ENCODE results near the gene DOLPP1. TPM values are rescaled to one million over a fixed set of nuclear protein-coding genes. Genes with fewer than 3 reads are reported as not detected.

Gene DOLPP1
- total RNA-seq, 1 experiment from 2014 or later = 32.7 TPM

DNA sequence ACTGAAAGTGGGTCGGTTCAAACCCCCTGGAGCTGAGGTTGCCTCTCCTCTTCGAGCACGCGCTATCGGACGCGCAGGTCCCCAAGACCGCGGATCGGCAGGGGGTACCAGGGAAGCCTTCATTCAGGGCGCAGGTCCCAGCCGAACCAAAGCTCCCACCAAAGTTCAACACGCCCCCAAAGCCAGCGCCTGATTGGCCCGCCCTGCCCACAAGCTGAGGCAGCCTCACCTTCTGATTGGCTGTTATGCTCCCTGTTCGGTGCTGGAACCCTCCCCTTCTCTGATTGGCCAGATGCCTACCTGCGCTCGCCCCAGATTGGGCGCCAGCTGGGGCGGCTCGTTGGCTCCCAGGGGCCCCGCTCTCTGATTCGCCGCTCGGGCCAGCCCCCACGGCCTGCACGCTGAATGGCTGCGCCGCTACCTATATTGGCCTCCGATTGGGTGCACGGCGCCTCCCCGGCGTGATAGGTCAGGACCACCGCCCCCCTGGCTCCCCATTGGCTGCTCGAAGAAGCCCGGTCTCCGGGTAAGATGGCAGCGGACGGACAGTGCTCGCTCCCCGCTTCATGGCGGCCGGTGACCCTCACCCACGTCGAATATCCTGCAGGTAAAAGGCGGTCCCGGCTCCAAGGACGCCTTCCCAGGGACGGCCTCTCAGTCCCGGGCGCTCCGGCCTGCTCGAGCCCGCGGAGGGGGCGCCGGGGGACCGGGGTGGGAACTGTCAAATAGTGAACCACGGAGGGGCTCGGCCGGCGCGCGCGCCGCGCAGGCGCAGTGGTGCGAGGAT lies at the start of gene DOLPP1 (continued):
- TF ChIP-seq ATF6 (CRISPR knock-in tag; IDR thresholded peaks at IDR 0.05) (no peak), NFE2L1 (CRISPR knock-in tag; IDR thresholded peaks at IDR 0.05) (no peak), NR3C1 (CRISPR knock-in tag; conservative IDR thresholded peaks at IDR 0.05; ENCODE audit: low read depth) (no peak), GABPB1 (CRISPR knock-in tag; IDR thresholded peaks at IDR 0.05) (0 out of 2 replicates have a peak, but pooled peaks have one; percentile 9), FOXJ3 (CRISPR knock-in tag; IDR thresholded peaks at IDR 0.05; ENCODE audit: borderline replicate concordance) (no peak), RORB (CRISPR knock-in tag; IDR thresholded peaks at IDR 0.05) (no peak), ZNF416 (CRISPR knock-in tag; IDR thresholded peaks at IDR 0.05) (no peak), NR2C2 (CRISPR knock-in tag; IDR thresholded peaks at IDR 0.05) (no peak), ERG (CRISPR knock-in tag; IDR thresholded peaks at IDR 0.05) (no peak), ZNF671 (CRISPR knock-in tag; IDR thresholded peaks at IDR 0.05) (0 out of 2 replicates have a peak, but pooled peaks have one; percentile 48), MAX (CRISPR knock-in tag; IDR thresholded peaks at IDR 0.05) (peak; percentile 51; the same call in 1 of the 2 replicates), ZNF425 (CRISPR knock-in tag; conservative IDR thresholded peaks at IDR 0.05) (no peak), USF1 (CRISPR knock-in tag; IDR thresholded peaks at IDR 0.05) (0 out of 2 replicates have a peak, but pooled peaks have one; percentile 10), ZBTB21 (CRISPR knock-in tag; IDR thresholded peaks at IDR 0.05; ENCODE audit: borderline replicate concordance) (no peak), GRHL2 (CRISPR knock-in tag; IDR thresholded peaks at IDR 0.05; ENCODE audit: insufficient replicate concordance, severe bottlenecking) (no peak), FOXK1 (CRISPR knock-in tag; IDR thresholded peaks at IDR 0.05) (peak; percentile 42; the same call in 1 of the 2 replicates), ZNF281 (CRISPR knock-in tag; IDR thresholded peaks at IDR 0.05) (no peak), ZNF532 (CRISPR knock-in tag; IDR thresholded peaks at IDR 0.05; ENCODE audit: borderline replicate concordance) (no peak), ZNF232 (CRISPR knock-in tag; IDR thresholded peaks at IDR 0.05) (no peak)
- TF ChIP-seq, protein P1, sequence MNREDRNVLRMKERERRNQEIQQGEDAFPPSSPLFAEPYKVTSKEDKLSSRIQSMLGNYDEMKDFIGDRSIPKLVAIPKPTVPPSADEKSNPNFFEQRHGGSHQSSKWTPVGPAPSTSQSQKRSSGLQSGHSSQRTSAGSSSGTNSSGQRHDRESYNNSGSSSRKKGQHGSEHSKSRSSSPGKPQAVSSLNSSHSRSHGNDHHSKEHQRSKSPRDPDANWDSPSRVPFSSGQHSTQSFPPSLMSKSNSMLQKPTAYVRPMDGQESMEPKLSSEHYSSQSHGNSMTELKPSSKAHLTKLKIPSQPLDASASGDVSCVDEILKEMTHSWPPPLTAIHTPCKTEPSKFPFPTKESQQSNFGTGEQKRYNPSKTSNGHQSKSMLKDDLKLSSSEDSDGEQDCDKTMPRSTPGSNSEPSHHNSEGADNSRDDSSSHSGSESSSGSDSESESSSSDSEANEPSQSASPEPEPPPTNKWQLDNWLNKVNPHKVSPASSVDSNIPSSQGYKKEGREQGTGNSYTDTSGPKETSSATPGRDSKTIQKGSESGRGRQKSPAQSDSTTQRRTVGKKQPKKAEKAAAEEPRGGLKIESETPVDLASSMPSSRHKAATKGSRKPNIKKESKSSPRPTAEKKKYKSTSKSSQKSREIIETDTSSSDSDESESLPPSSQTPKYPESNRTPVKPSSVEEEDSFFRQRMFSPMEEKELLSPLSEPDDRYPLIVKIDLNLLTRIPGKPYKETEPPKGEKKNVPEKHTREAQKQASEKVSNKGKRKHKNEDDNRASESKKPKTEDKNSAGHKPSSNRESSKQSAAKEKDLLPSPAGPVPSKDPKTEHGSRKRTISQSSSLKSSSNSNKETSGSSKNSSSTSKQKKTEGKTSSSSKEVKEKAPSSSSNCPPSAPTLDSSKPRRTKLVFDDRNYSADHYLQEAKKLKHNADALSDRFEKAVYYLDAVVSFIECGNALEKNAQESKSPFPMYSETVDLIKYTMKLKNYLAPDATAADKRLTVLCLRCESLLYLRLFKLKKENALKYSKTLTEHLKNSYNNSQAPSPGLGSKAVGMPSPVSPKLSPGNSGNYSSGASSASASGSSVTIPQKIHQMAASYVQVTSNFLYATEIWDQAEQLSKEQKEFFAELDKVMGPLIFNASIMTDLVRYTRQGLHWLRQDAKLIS (CRISPR knock-in tag; IDR thresholded peaks at IDR 0.05; ENCODE audit: borderline replicate concordance) = no peak

Data from WTC11 (cell line).